Mesendoderm (in vitro differentiated cells): ENCODE measurements around the gene KIAA0825.
A peak's percentile ranks its signal among the peaks of the same experiment; 100 is the strongest.

ENCODE experiments used
- DNase-seq: peaks from one replicate; pipeline ENCODE4 v3.0.0; 2013
- H2AK5ac ChIP-seq: 2 replicates; pipeline ENCODE4 v1.6.1; 2013; ENCODE audit warnings: low read length, inconsistent platforms
- H2BK120ac ChIP-seq: 2 replicates; pipeline ENCODE4 v1.6.1; 2013; ENCODE audit warnings: low read depth, mild to moderate bottlenecking, low read length, moderate library complexity, mixed read lengths
- H2BK15ac ChIP-seq: replicated peaks from 2 replicates; pipeline ENCODE4 v1.6.1; 2013; ENCODE audit warnings: low read depth, mild to moderate bottlenecking, moderate library complexity
- H2BK5ac ChIP-seq: 2 replicates; pipeline ENCODE4 v1.6.1; 2013; ENCODE audit warnings: low read length, inconsistent platforms
- H3K18ac ChIP-seq: 2 replicates; pipeline ENCODE4 v1.6.1; 2013; ENCODE audit warnings: mild to moderate bottlenecking, low read length, mixed read lengths
- H3K23ac ChIP-seq: one replicate; pipeline ENCODE4 v1.6.1; 2013; ENCODE audit warnings: low read length
- H3K27ac ChIP-seq: 2 replicates; pipeline ENCODE4 v1.5.1; 2013; ENCODE audit warnings: low read depth, mild to moderate bottlenecking, inconsistent platforms, low read length, moderate library complexity
- H3K27me3 ChIP-seq: 2 replicates; pipeline ENCODE4 v1.6.1; 2013; ENCODE audit warnings: low read length, control low read depth, mild to moderate bottlenecking, inconsistent platforms; ENCODE audit not compliant: insufficient read depth, poor library complexity
- H3K36me3 ChIP-seq: 2 replicates; pipeline ENCODE4 v1.6.1; 2013; ENCODE audit warnings: low read length, inconsistent platforms; ENCODE audit not compliant: control insufficient read depth, insufficient read depth
- H3K4ac ChIP-seq: one replicate; pipeline ENCODE4 v1.6.1; 2013; ENCODE audit warnings: low read depth, mild to moderate bottlenecking, low read length, moderate library complexity
- H3K4me1 ChIP-seq: 2 replicates; pipeline ENCODE4 v1.6.1; 2013; ENCODE audit warnings: low read depth, low read length, inconsistent platforms; ENCODE audit not compliant: control insufficient read depth
- H3K4me2 ChIP-seq: 2 replicates; pipeline ENCODE4 v1.6.1; 2013; ENCODE audit warnings: low read length
- H3K4me3 ChIP-seq: 2 replicates; pipeline ENCODE4 v1.5.1; 2013; ENCODE audit warnings: mild to moderate bottlenecking, low read length
- H3K56ac ChIP-seq: one replicate; pipeline ENCODE4 v1.6.1; 2013; ENCODE audit warnings: low read length
- H3K79me1 ChIP-seq: 2 replicates; pipeline ENCODE4 v1.6.1; 2013; ENCODE audit warnings: low read length, inconsistent platforms
- H3K79me2 ChIP-seq: 2 replicates; pipeline ENCODE4 v1.6.1; 2013; ENCODE audit warnings: mild to moderate bottlenecking, low read length; ENCODE audit not compliant: control insufficient read depth, insufficient read depth
- H3K9ac ChIP-seq: 2 replicates; pipeline ENCODE4 v1.6.1; 2013; ENCODE audit warnings: low read length, inconsistent platforms
- H4K5ac ChIP-seq: one replicate; pipeline ENCODE4 v1.6.1; 2013; ENCODE audit warnings: low read length
- H4K8ac ChIP-seq: one replicate; pipeline ENCODE4 v1.6.1; 2013; ENCODE audit warnings: low read depth, mild to moderate bottlenecking, control low read depth, low read length, moderate library complexity
- WGBS: extraction: QIAGEN DNeasy Blood & Tissue Kit; methylation state at CpG from one replicate; pipeline ENCODE4 v1.1.7; 2013; ENCODE audit warnings: low lambda C conversion rate, missing lambda C conversion rate; ENCODE audit not compliant: insufficient coverage; ENCODE audit errors: extremely low coverage; 5-methylcytosine and 5-hydroxymethylcytosine counted together

KIAA0825 gene

GRCh38 chr5:94191604-94192003, 426.8 kb downstream of the KIAA0825 start:
- no peak overlapping the region for H3K4me3 ChIP-seq
- H3K56ac ChIP-seq: no peak overlapping the region
- H2BK5ac ChIP-seq: no peak overlapping the region
- no peak overlapping the region for H2BK120ac ChIP-seq
- no CpG with 5 or more reads among the region's 2 CpGs for WGBS
- no peaks in the 10 kb centered on the region for H3K4me1 ChIP-seq
- H3K36me3 ChIP-seq: no peaks in the 10 kb centered on the region
- H3K79me1 ChIP-seq: no peaks in the 10 kb centered on the region
- no peak overlapping the region for H4K5ac ChIP-seq
- no peak overlapping the region for H3K27ac ChIP-seq
- no peaks in the 10 kb centered on the region for H3K27me3 ChIP-seq
- H2AK5ac ChIP-seq: no peak overlapping the region
- no peaks in the 10 kb centered on the region for H3K79me2 ChIP-seq
- no peak overlapping the region for H3K9ac ChIP-seq
- no peak overlapping the region for H3K18ac ChIP-seq
- no peak overlapping the region for H3K23ac ChIP-seq
- DNase-seq: no peak
- no peak overlapping the region for H4K8ac ChIP-seq
- no peak overlapping the region for H3K4me2 ChIP-seq
- H3K4ac ChIP-seq: no peak overlapping the region
- H2BK15ac ChIP-seq: no peak overlapping the region

DNA sequence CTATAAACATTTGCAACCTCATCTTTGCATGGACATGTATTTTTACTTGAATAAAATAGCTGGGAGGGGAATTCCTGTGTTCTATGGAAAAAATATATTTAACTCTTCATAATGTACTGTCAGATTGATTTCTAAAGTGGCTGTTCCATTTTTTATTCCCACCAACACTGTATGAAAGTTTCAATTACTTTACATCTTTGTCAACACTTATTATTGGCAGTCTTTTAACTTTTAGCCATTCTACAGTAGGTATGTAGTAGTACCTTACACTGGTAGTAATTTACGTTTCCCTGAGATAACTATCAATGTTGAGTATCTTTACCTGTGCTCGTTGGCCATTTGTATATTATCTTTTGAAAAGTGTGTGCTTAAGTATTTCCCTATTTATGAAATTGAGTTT, 429.7 kb downstream of the KIAA0825 start:
- H3K23ac ChIP-seq: no peak overlapping the region
- H3K56ac ChIP-seq: no peak overlapping the region
- no peak overlapping the region for H3K4me2 ChIP-seq
- H3K18ac ChIP-seq: no peak overlapping the region
- H3K4me3 ChIP-seq: no peak overlapping the region
- DNase-seq: no peak
- no peak overlapping the region for H2BK15ac ChIP-seq
- no peaks in the 10 kb centered on the region for H3K36me3 ChIP-seq
- H3K79me2 ChIP-seq: no peaks in the 10 kb centered on the region
- H3K4me1 ChIP-seq: peaks cover 1% of the 10 kb centered on the region
- no peak overlapping the region for H2BK120ac ChIP-seq
- no CpG with 5 or more reads among the region's 2 CpGs for WGBS
- no peak overlapping the region for H4K5ac ChIP-seq
- no peaks in the 10 kb centered on the region for H3K79me1 ChIP-seq
- H4K8ac ChIP-seq: no peak overlapping the region
- H2AK5ac ChIP-seq: no peak overlapping the region
- H3K4ac ChIP-seq: no peak overlapping the region
- H2BK5ac ChIP-seq: no peak overlapping the region
- H3K27me3 ChIP-seq: no peaks in the 10 kb centered on the region
- no peak overlapping the region for H3K9ac ChIP-seq
- H3K27ac ChIP-seq: no peak overlapping the region

DNA sequence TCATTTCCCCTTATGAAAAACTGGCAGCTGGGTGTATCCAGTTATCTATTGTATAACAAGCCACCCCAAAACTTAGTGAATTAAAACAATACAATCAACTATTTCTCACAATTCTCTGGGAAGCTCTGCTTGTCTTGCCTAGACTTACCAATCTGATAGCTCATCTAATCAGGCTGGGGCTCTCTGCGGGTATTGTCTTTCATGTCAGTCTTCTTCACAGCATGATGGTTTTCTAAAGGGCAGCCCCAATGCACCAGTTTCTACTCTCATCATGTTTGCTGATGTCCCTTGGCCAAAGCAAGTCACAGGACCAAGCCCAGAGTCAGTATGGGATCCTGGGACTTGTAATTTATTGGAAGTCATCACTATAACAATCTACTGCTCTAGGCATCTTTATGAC, 433.5 kb downstream of the KIAA0825 start:
- Histone ChIP-seq H2BK5ac (no peak overlapping the region), H3K79me2 (no peaks in the 10 kb centered on the region), H4K8ac (no peak overlapping the region), H2BK120ac (no peak overlapping the region), H3K27me3 (no peaks in the 10 kb centered on the region), H3K4me1 (peaks cover 4% of the 10 kb centered on the region), H3K23ac (no peak overlapping the region), H3K18ac (no peak overlapping the region), H3K9ac (no peak overlapping the region), H2AK5ac (no peak overlapping the region), H2BK15ac (no peak overlapping the region), H3K36me3 (no peaks in the 10 kb centered on the region), H3K4me2 (no peak overlapping the region), H3K79me1 (no peaks in the 10 kb centered on the region), H3K56ac (no peak overlapping the region), H3K4me3 (no peak overlapping the region), H4K5ac (no peak overlapping the region), H3K4ac (no peak overlapping the region), H3K27ac (no peak overlapping the region)
- DNase-seq: peak; percentile 89
- WGBS: no CpG with 5 or more reads among the region's 1 CpG

GRCh38 chr5:94181895-94182294, 436.5 kb downstream of the KIAA0825 start:
- no peak overlapping the region for H3K18ac ChIP-seq
- H3K36me3 ChIP-seq: no peaks in the 10 kb centered on the region
- H3K4ac ChIP-seq: peak overlapping the region; percentile 36
- no peak overlapping the region for H4K5ac ChIP-seq
- H3K9ac ChIP-seq: no peak overlapping the region
- H3K27me3 ChIP-seq: no peaks in the 10 kb centered on the region
- H2BK120ac ChIP-seq: no peak overlapping the region
- no CpG with 5 or more reads among the region's 2 CpGs for WGBS
- H2AK5ac ChIP-seq: no peak overlapping the region
- H2BK15ac ChIP-seq: no peak overlapping the region
- H3K4me1 ChIP-seq: peaks cover 4% of the 10 kb centered on the region
- no peak overlapping the region for H3K4me3 ChIP-seq
- H3K79me1 ChIP-seq: no peaks in the 10 kb centered on the region
- H3K56ac ChIP-seq: no peak overlapping the region
- no peaks in the 10 kb centered on the region for H3K79me2 ChIP-seq
- peak; percentile 78 for DNase-seq
- H2BK5ac ChIP-seq: no peak overlapping the region
- H3K27ac ChIP-seq: no peak overlapping the region
- no peak overlapping the region for H3K23ac ChIP-seq
- no peak overlapping the region for H4K8ac ChIP-seq
- H3K4me2 ChIP-seq: no peak overlapping the region

- no peak overlapping the region for H3K4ac ChIP-seq
- no peak overlapping the region for H2BK120ac ChIP-seq
- no peak overlapping the region for H4K8ac ChIP-seq
- no peak overlapping the region for H3K9ac ChIP-seq
- no peak overlapping the region for H3K18ac ChIP-seq
- H4K5ac ChIP-seq: no peak overlapping the region
- no peak overlapping the region for H2BK15ac ChIP-seq
- no peaks in the 10 kb centered on the region for H3K79me1 ChIP-seq
- H3K4me3 ChIP-seq: no peak overlapping the region
- H3K27ac ChIP-seq: no peak overlapping the region
- H2BK5ac ChIP-seq: no peak overlapping the region
- peaks cover 4% of the 10 kb centered on the region for H3K4me1 ChIP-seq
- H3K56ac ChIP-seq: no peak overlapping the region
- no peaks in the 10 kb centered on the region for H3K79me2 ChIP-seq
- no peak overlapping the region for H2AK5ac ChIP-seq
- H3K23ac ChIP-seq: no peak overlapping the region
- DNase-seq: no peak
- no peaks in the 10 kb centered on the region for H3K27me3 ChIP-seq
- H3K4me2 ChIP-seq: no peak overlapping the region
- no peaks in the 10 kb centered on the region for H3K36me3 ChIP-seq
Measured at GRCh38 chr5:94180761-94181160, 437.6 kb downstream of the KIAA0825 start.

- Histone ChIP-seq H2BK120ac (no peak overlapping the region), H3K18ac (peak overlapping the region; percentile 92), H3K4me1 (no peaks in the 10 kb centered on the region), H3K4me2 (no peak overlapping the region), H3K27ac (peak overlapping the region; percentile 22), H3K79me1 (no peaks in the 10 kb centered on the region), H3K4me3 (no peak overlapping the region), H3K36me3 (no peaks in the 10 kb centered on the region), H2BK5ac (no peak overlapping the region), H2AK5ac (no peak overlapping the region), H3K79me2 (no peaks in the 10 kb centered on the region), H2BK15ac (no peak overlapping the region), H4K5ac (no peak overlapping the region), H3K56ac (no peak overlapping the region), H3K4ac (peak overlapping the region; percentile 52), H3K9ac (no peak overlapping the region), H3K23ac (no peak overlapping the region), H4K8ac (no peak overlapping the region), H3K27me3 (no peaks in the 10 kb centered on the region)
- DNase-seq: peak; percentile 41
- WGBS: no CpG with 5 or more reads among the region's 1 CpG
Measured at GRCh38 chr5:94175912-94176311, 442.5 kb downstream of the KIAA0825 start.
